Endodermal cell (in vitro differentiated cells): ENCODE results near the gene UNC80. TPM values are rescaled to one million over a fixed set of nuclear protein-coding genes. Genes with fewer than 3 reads are reported as not detected.

ENCODE experiments used
- DNase-seq: peaks from one replicate; pipeline ENCODE4 v3.0.0-alpha.2; 2017
- H3K27ac ChIP-seq: 2 replicates; pipeline ENCODE4 v1.5.1; 2013; ENCODE audit warnings: mild to moderate bottlenecking, low read depth, low read length, moderate library complexity
- H3K27me3 ChIP-seq: 2 replicates; pipeline ENCODE4 v1.6.1; 2013; ENCODE audit warnings: mild to moderate bottlenecking, low read length, moderate library complexity; ENCODE audit not compliant: insufficient read depth, control insufficient read depth, poor library complexity, severe bottlenecking
- H3K36me3 ChIP-seq: 2 replicates; pipeline ENCODE4 v1.7.0; 2013; ENCODE audit warnings: mild to moderate bottlenecking, low read length, moderate library complexity; ENCODE audit not compliant: control insufficient read depth, insufficient read depth
- H3K4me1 ChIP-seq: one replicate; pipeline ENCODE4 v1.7.0; 2013; ENCODE audit warnings: low read length; ENCODE audit not compliant: control insufficient read depth, insufficient read depth
- H3K4me3 ChIP-seq: 2 replicates; pipeline ENCODE4 v1.5.1; 2013; ENCODE audit warnings: mild to moderate bottlenecking, low read length, moderate library complexity
- H3K9ac ChIP-seq: 2 replicates; pipeline ENCODE4 v1.6.1; 2013; ENCODE audit warnings: mild to moderate bottlenecking, low read length, moderate library complexity; ENCODE audit not compliant: poor library complexity, severe bottlenecking; ENCODE audit errors: extremely low read depth
- H3K9me3 ChIP-seq: 2 replicates; pipeline ENCODE4 v1.6.1; 2013; ENCODE audit warnings: mild to moderate bottlenecking, low read length, moderate library complexity; ENCODE audit not compliant: control insufficient read depth
- H3K27ac Mint-ChIP-seq: 2 replicates; pipeline ENCODE4 v1.8.0; 2020; ENCODE audit warnings: mixed read lengths
- H3K27me3 Mint-ChIP-seq: 2 replicates; pipeline ENCODE4 v1.8.0; 2021; ENCODE audit warnings: mild to moderate bottlenecking, mixed read lengths; ENCODE audit not compliant: insufficient read depth
- H3K36me3 Mint-ChIP-seq: 2 replicates; pipeline ENCODE4 v1.8.0; 2020; ENCODE audit warnings: low read depth, mixed read lengths
- H3K4me1 Mint-ChIP-seq: 2 replicates; pipeline ENCODE4 v1.8.0; 2020; ENCODE audit warnings: mixed read lengths
- H3K4me3 Mint-ChIP-seq: 2 replicates; pipeline ENCODE4 v1.8.0; 2020; ENCODE audit warnings: mild to moderate bottlenecking, moderate library complexity, mixed read lengths
- H3K9me3 Mint-ChIP-seq: 2 replicates; pipeline ENCODE4 v1.8.0; 2020; ENCODE audit warnings: mild to moderate bottlenecking, mixed read lengths
- WGBS, 2 experiments: methylation state at CpG; one replicate each; pipeline versions ENCODE4 v1.1.5 to v1.1.7; 2013; ENCODE audit warnings: missing lambda C conversion rate in 2 of 2, mixed read lengths in 1 of 2; ENCODE audit not compliant: insufficient coverage in 1 of 2, insufficient read length in 1 of 2; 5-methylcytosine and 5-hydroxymethylcytosine counted together
- total RNA-seq, 2 donors: library from RNA; stranded (reverse); fragmentation: NEBNext Ultra II Directional in 1 of 2; extraction: Animal tissue kit (Norgen Biotek cat#: 25700) in 1 of 2; gene quantifications; 2 replicates in 1 of 2; 3 replicates in 1 of 2; pipeline ENCODE4 v1.2.1, GENCODE V29; 2021
- TF ChIP-seq, protein P1 (sequence below): fragments of 200-600 bp; sonication (generic); conservative IDR thresholded peaks from 2 replicates; pipeline ENCODE4 v1.5.0; 2021; ENCODE audit warnings: antibody characterized with exemption, mild to moderate bottlenecking

The UNC80 gene
- total RNA-seq, 2 donors from 2014 or later = 0.15 to 0.55 TPM

DNA sequence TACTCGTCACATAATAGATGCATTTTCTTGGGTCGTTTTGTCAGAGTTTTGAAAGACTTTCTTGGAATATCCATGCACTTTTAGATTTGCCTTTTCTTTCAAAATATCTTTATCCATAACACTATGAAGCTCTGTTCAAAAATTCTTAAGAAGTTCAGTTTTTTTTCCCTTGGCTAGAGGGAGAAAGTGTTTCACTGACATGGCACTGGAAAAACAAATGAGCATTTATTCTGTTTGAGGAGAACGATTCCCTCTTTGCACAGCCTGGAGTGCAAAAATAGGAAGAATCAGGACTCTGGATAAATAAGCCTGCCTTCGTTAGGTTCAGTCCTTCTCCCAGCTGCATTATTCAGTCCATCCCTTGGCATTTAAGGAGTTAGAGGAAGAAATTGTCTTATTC lies 139.9 kb downstream of the UNC80 start:
- H3K27me3 Mint-ChIP-seq = no peaks in the 10 kb centered on the region
- no peak overlapping the region for H3K4me3 ChIP-seq
- 85 to 94% methylated on average over 3 to 4 of the region's 4 CpGs for WGBS, 2 experiments
- no peak overlapping the region for H3K27ac ChIP-seq
- no peaks in the 10 kb centered on the region for H3K9me3 ChIP-seq
- no peak overlapping the region for H3K9ac ChIP-seq
- no peak overlapping the region for H3K27ac Mint-ChIP-seq
- H3K36me3 Mint-ChIP-seq = no peaks in the 10 kb centered on the region
- no peak for DNase-seq
- H3K36me3 ChIP-seq = no peaks in the 10 kb centered on the region
- H3K4me1 Mint-ChIP-seq = no peaks in the 10 kb centered on the region
- TF ChIP-seq, protein P1, sequence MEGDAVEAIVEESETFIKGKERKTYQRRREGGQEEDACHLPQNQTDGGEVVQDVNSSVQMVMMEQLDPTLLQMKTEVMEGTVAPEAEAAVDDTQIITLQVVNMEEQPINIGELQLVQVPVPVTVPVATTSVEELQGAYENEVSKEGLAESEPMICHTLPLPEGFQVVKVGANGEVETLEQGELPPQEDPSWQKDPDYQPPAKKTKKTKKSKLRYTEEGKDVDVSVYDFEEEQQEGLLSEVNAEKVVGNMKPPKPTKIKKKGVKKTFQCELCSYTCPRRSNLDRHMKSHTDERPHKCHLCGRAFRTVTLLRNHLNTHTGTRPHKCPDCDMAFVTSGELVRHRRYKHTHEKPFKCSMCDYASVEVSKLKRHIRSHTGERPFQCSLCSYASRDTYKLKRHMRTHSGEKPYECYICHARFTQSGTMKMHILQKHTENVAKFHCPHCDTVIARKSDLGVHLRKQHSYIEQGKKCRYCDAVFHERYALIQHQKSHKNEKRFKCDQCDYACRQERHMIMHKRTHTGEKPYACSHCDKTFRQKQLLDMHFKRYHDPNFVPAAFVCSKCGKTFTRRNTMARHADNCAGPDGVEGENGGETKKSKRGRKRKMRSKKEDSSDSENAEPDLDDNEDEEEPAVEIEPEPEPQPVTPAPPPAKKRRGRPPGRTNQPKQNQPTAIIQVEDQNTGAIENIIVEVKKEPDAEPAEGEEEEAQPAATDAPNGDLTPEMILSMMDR = no peak
- no peak overlapping the region for H3K4me3 Mint-ChIP-seq
- no peaks in the 10 kb centered on the region for H3K27me3 ChIP-seq
- no peaks in the 10 kb centered on the region for H3K9me3 Mint-ChIP-seq
- no peaks in the 10 kb centered on the region for H3K4me1 ChIP-seq

DNA sequence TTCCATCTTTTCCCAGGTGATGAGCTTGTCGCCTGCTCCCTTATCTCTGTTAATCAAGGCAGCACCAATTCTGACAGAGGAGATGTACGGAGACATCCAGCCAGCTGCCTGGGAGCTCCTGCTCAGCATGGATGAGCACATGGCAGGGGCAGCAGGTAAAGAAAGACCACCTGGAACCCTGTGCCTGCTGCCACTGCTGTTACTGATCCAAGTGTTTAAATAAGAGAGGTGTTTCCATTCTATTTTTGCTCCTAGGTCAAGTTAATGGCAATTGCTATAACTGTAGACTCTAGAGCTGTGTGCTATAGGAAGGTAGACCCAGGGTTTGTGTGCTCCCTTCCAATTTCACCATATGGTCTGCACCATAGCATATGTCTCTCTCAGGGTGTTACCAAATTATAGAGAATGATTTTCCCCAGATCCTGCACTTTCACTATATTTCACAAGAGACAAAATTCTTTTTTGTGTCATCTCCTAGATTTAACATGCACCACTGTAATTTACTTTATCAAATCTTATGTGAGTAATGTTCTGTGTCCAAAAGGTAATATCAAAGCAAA lies 142.2 kb downstream of the UNC80 start:
- Mint-ChIP-seq H3K4me3 (no peak overlapping the region), H3K9me3 (no peaks in the 10 kb centered on the region), H3K27me3 (no peaks in the 10 kb centered on the region), H3K27ac (no peak overlapping the region), H3K36me3 (no peaks in the 10 kb centered on the region), H3K4me1 (no peaks in the 10 kb centered on the region)
- Histone ChIP-seq H3K9ac (no peak overlapping the region), H3K36me3 (no peaks in the 10 kb centered on the region), H3K4me1 (no peaks in the 10 kb centered on the region), H3K27ac (no peak overlapping the region), H3K9me3 (no peaks in the 10 kb centered on the region), H3K4me3 (no peak overlapping the region), H3K27me3 (no peaks in the 10 kb centered on the region)
- no peak for DNase-seq
- TF ChIP-seq, protein P1 = no peak
- 90% methylated on average over 2 of the region's 2 CpGs for WGBS, 2 experiments

DNA sequence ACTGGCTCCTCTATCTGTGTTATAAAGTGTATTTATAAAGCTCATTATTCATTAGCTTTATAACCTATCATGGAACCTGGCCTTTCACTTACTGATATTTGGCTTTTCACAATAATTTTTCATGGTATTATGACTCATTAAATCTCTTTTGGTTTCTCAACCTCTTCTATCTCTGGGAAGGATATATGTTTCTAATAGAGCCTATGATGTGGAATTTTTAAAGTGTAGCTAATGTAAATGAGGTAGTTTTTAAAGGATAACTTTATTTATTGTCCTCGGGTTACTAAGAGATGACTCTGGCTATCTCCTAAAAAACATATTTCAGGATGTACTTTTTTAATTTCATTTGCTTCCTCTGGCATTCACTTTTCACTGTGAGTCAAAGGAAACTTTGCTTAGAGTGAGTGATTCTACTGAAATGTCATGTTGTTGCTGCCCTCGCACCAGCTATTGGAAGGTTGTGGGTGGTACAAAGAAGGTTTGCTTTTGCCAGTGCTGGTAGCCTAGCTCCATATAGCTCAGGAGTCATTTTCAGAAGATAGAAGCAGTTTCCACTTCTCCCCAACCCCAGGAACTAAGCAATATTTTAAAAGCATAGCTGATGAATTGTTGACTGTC lies 145.6 kb downstream of the UNC80 start:
- Mint-ChIP-seq H3K4me3 (no peak overlapping the region), H3K27me3 (no peaks in the 10 kb centered on the region), H3K36me3 (no peaks in the 10 kb centered on the region), H3K9me3 (no peaks in the 10 kb centered on the region), H3K4me1 (no peaks in the 10 kb centered on the region), H3K27ac (no peak overlapping the region)
- H3K9me3 ChIP-seq = no peaks in the 10 kb centered on the region
- DNase-seq = no peak
- no peak overlapping the region for H3K27ac ChIP-seq
- TF ChIP-seq, protein P1 = no peak
- H3K9ac ChIP-seq = no peak overlapping the region
- H3K4me1 ChIP-seq = no peaks in the 10 kb centered on the region
- H3K27me3 ChIP-seq = no peaks in the 10 kb centered on the region
- H3K36me3 ChIP-seq = no peaks in the 10 kb centered on the region
- no peak overlapping the region for H3K4me3 ChIP-seq
- 97% methylated on average over 2 of the region's 2 CpGs; no CpG with 5 or more reads in 1 of the 2 experiments for WGBS, 2 experiments
